HUDEP-2 (cell line): ENCODE data around the gene MRPS11.
"Not testable (repeated sequence)": the region's sequence is repeated elsewhere in the genome, so short reads cannot be mapped to it uniquely, and the experiment has no call there.

Experiments used
- DNase-seq, 76 experiments: peaks; one replicate each; lab custom pipeline; 2025; ENCODE audit not compliant: unreplicated experiment in 76 of 76; lab: John Stamatoyannopoulos, UW

The MRPS11 gene

GRCh38 chr15:88467073-88467934 is at the start of gene MRPS11, which contains the start of gene MRPL46:
Gene MRPS11 (plus strand): TSS chr15:88467708. CDS start chr15:88467718, 10 bp downstream.
Gene MRPL46 (minus strand): TSS chr15:88467388. CDS start chr15:88467377, 11 bp downstream.
- DNase-seq: peak in 73 of 76 experiments; percentile 30 to 89 (median 76)

- no peak for DNase-seq
Measured at GRCh38 chr15:88419830-88420229, 47.7 kb upstream of the MRPS11 start.

GRCh38 chr15:88423331-88423730 is 44.2 kb upstream of the MRPS11 start:
- no peak for DNase-seq

GRCh38 chr15:88426304-88426703 is 41.2 kb upstream of the MRPS11 start:
- no peak for DNase-seq

- DNase-seq: no peak
Measured at GRCh38 chr15:88428053-88428452, 39.5 kb upstream of the MRPS11 start.

GRCh38 chr15:88428805-88429605 is 38.5 kb upstream of the MRPS11 start:
- no peak for DNase-seq

- DNase-seq: no peak
Measured at GRCh38 chr15:88430051-88430450, 37.5 kb upstream of the MRPS11 start.

- DNase-seq: no peak
Measured at GRCh38 chr15:88431441-88431840, 36.1 kb upstream of the MRPS11 start.

- no peak for DNase-seq
Measured at GRCh38 chr15:88433046-88433685, 34.3 kb upstream of the MRPS11 start.

- DNase-seq: not testable (repeated sequence)
Measured at GRCh38 chr15:88434106-88434505, 33.4 kb upstream of the MRPS11 start.

GRCh38 chr15:88438181-88438580 is 29.3 kb upstream of the MRPS11 start:
- DNase-seq: no peak

GRCh38 chr15:88440021-88440420 is 27.5 kb upstream of the MRPS11 start:
- no peak for DNase-seq

GRCh38 chr15:88441076-88441730 is 26.3 kb upstream of the MRPS11 start:
- DNase-seq: no peak

- no peak for DNase-seq
Measured at GRCh38 chr15:88447206-88447605, 20.3 kb upstream of the MRPS11 start.

- DNase-seq: no peak
Measured at GRCh38 chr15:88447741-88448140, 19.8 kb upstream of the MRPS11 start.

GRCh38 chr15:88448991-88449461 is 18.5 kb upstream of the MRPS11 start:
- no peak for DNase-seq

- DNase-seq: no peak
Measured at GRCh38 chr15:88449581-88449980, 17.9 kb upstream of the MRPS11 start.

GRCh38 chr15:88450125-88450798 is 17.2 kb upstream of the MRPS11 start:
- peak in 64 of 76 experiments; percentile 4 to 81 (median 53) for DNase-seq

GRCh38 chr15:88453651-88454050 is 13.9 kb upstream of the MRPS11 start:
- DNase-seq: no peak

- DNase-seq: no peak
Measured at GRCh38 chr15:88454236-88454635, 13.3 kb upstream of the MRPS11 start.
